HG02642 (cell line): Measurements from ENCODE around the gene PPFIA1.
"Not testable (repeated sequence)": the region's sequence is repeated elsewhere in the genome, so short reads cannot be mapped to it uniquely, and the experiment has no call there.

Source experiments
- ATAC-seq: cut with Tn5 transposase; IDR thresholded peaks from one replicate; pipeline ENCODE4 v1.9.1; 2021; ENCODE audit warnings: mild to moderate bottlenecking; ENCODE audit not compliant: unreplicated experiment, poor library complexity

PPFIA1 gene

DNA sequence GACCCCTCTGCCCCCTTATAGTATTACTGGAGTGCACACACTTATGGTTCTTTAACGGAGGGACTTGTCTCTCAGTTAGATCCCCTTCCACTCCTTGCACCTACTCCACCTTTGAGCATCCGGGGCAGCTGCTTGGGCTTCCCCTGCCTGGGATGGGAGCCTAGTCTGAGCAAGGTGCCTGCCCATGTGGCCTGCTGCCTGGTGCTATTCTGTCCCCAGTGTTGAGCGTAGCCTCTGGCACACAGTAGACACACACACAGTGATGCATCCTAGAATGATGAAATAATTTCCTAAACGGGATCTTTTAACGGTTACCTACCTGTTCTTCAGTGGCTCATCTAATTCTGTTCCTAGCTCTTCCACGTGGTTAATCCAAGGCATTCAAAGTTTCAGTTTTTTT lies 22.4 kb downstream of the PPFIA1 start:
- no peak for ATAC-seq

DNA sequence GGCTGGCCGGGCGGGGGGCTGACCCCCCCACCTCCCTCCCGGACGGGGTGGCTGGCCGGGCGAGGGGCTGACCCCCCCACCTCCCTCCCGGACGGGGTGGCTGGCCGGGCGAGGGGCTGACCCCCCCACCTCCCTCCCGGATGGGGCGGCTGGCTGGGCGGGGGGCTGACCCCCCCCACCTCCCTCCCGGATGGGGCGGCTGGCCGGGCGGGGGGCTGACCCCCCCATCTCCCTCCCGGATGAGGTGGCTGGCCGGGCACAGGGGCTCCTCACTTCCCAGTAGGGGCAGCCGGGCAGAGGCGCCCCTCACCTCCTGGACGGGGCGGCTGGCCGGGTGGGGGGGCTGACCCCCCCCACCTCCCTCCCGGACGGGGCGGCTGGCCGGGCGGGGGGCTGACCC lies 24.7 kb downstream of the PPFIA1 start:
- not testable (repeated sequence) for ATAC-seq

DNA sequence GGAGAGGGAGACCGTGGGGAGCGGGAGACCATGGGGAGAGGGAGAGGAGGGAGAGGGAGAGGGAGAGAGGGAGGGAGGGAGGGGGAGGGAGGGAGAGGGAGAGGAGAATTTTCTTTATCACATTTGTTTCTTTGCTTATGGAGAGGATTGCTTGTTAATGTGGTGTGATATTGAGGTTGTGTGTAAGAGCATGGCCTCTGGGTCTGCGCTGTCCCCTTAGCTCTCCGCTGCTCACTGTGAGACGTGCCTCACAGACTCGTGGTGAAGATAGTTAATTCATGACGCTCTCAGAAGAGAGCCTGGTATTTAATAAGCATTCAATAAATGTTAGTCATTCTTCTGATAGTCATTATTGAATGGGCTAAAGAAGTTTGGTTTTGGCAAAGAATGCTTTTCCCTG lies 26.2 kb downstream of the PPFIA1 start:
- no peak for ATAC-seq

DNA sequence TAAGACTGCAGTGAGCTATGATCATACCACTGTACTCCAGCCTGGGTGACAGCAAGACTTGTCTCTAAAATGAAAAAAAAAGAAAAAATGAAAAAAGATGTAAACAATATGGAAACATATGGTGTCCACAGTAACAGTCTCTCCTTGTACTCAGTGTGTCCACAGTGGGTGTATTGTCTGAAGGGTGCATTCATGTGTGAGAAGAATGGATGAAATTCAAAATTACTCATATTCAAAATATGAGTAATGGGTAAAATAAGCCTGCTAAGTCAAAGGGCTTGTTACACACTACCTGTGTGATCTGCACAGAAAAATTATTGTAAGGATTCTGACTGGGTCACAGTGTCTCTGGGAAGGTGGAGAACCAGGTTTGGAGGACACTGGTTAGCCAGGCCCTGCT lies 26.9 kb downstream of the PPFIA1 start:
- no peak for ATAC-seq

DNA sequence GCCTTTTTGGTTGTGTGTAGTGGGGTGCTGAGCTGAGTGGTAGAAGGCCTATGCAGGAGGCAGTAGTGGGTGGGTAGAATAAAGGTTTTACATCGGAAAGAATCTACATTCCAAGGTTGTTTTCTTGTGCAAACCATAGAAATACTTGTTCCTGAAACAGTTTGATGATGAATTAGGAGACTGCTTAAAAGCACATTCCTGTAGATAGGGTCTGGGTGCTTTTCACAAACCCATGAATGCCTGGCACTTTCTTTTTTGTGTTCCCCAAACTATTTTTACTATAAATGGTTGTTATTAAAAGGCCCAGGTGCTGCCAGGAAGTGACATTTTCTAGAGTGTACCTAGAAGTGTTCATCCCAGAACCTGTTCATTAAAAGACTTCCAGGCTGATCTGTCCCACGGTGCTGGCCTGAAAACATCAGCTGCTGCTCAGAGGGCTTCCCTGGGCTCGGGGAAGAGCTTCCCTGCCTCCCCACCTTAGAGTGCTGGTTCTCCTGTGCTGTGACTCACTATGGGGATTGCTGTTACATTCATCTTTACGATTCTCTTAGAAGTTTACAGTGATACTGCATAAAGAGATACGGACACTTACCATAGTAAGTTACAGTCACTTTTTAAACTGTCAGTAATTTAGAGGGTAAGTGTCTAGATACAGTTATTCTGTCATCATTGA lies 27.9 kb downstream of the PPFIA1 start:
- ATAC-seq = no peak

DNA sequence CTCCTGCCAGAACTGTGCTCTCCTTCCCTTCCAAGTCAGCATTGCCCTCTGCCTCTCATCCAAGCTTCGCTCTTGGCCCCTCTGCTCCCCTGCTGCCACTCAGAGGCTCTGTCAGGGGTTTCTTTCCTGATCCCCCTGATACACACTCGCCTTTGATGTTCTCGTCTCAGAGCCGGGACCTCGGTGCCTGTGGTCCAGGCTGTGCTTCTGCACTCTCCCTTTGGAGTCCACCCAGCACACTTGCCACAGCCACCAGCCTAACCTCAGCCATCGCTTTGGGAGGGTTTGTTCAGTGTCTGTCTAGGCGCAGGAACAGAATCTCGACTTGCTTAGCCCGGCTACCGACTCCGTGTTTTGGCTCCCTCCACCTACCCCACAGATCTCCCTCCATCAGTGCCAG lies 29.1 kb downstream of the PPFIA1 start:
- no peak for ATAC-seq

DNA sequence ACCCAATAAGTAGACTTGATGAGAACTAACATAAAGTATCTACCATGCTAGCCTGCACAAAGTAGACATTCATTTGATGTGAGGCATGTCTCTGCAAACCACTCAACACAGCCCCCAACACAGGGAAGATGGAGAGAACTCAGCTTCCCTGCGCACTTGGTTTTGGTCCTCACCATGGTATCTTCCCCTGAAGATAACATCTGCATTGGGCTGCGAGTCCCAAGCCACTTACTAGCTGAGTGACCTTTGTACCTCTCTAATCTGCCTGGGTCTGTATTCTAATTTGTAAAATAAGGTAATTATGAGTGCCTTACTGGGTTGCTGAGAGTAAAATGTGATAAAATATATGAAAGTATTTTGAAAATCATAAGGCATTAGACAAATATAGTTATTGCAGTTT lies 30.7 kb downstream of the PPFIA1 start:
- no peak for ATAC-seq

DNA sequence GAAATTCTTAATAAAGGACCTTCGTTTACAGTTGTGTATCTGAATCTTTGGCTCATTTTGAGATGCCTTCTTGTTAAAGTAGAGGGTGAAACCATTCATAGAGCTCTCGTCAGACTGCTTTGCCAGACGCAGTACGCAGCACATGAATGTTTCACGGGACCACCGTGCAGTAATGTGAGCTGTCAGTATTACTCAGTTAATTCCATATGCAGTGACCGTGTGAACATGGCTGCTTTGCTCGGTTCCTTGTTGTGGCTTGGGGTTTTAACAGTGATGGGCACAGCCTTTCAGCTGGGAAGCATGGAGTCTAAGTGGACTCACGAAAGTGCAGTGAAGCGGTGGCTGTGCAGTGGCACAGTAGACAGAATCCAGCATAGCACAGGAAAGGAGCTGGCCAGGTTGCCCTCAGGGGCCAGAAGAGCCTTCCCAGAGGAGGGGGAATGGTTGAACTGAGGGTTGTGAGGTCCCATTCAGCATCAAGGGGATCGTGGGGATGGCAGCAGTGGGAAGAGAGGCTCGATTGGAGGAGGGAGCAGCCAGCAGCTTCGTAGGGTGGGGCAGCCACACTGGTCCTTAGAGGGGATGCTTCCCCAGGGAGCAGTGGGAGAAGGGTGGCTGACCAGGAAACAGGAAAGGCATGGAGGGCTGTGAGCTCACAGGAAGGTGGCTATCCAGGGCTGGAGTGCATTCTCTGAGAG lies 31.4 kb downstream of the PPFIA1 start:
- ATAC-seq = no peak

DNA sequence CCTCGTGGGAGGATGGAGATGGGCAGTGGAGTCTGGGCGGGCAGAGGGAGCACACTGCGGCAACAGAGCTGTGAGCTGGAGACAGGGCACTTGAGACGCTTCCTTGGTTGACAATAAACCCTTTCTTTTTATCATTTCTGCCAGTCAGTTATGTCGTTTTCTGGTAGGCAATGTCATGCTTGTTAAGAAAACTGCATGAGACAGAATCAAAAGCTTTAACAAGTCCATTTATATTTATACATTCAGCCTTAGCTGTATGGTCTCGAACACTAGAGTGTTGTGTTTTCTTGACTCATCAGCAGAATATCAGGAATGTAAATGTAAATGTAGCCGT lies 31.9 kb downstream of the PPFIA1 start:
- no peak for ATAC-seq

DNA sequence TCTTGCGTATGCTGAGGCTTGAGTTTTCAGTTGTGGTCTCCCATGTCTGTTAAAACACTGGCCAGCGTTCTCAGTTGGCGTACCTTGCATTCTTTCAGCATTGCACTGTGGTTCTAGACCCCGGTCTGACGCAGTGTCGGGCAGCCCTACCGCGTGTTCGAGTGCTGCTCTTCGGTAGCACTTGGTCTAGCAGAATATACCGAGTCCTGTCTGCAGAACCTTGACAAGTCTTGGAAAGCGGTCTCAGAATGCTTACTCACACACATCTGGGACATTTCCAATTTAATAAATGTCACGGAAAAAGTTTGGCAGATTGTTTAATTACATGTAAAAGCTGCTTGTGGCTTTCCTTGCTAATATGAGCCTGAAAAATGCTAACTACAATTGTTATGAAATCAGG lies 32.6 kb downstream of the PPFIA1 start:
- ATAC-seq = no peak

DNA sequence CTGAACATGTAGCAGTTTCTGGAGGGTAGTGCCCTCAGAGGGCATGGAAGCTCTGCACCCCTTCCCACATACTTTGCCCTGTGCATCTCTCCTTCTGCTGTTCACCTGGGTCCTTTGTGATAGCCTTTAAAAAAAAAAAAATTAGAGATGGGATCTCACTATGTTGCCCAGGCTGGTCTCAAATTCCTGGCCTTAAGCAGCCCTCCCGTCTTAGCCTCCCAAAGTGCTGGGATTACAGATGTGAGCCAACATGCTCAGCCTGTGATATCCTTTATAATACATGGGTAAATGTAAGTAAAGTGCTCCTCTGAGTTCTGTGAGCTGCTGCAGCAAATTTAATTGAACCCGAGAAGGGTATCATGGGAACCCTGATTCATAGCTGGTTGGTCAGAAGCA lies 33.7 kb downstream of the PPFIA1 start:
- no peak for ATAC-seq

DNA sequence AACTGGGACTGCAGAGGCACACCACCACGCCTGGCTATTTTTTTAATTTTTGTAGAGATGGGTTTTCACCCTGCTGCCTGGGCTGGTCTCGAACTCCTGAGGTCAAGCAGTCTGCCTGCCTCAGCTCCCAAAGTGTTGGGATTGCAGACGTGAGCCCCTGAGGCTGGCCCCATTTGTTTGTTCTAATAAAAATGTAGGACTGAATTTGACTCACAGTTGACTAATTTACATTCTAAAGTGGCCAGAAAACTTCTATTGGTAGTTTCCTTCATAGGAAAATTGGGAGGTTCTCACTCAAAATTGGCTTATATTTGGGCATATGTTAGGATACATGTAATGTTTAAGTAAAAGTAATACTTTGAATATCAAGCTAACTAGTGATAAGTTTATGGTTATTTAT lies 35.0 kb downstream of the PPFIA1 start:
- ATAC-seq = no peak

DNA sequence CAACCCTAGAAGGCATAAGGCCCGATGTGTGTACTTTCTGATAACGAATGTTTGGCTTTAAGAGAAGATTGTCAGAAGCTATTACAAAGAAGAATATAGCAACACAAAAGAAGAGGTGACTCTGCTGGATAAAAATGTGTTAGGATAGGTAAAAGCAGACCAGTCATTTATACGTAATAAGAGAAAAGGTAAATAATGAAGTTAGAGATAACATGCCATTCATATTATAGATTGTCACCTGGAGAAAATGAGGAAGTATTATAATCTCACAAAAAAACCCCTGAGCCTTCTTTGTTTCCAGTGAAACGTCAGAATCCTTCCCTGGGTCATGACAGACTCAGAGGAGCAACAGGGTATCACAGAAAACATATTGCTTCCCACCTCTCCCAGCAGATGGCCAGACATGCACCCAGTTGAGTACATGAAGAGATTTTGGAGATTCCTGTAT lies 36.1 kb downstream of the PPFIA1 start:
- no peak for ATAC-seq

DNA sequence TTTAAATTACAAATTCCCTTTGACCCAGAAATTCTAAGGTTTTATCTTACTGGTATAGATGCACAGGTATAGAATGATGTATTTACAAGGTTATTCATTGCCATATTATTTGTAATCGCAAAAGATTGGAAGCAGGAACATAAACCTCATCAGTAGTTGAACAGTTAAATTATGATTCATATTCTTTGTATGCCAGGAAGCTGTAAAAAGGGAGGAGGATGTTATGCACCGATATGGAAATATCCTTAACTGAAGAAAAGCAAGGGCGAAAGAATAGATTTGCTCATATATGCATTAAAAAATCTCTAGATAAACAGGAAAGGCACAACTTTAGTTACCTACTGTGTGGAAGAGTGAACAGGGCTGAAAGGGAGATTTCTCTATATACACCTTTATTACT lies 36.7 kb downstream of the PPFIA1 start:
- no peak for ATAC-seq

DNA sequence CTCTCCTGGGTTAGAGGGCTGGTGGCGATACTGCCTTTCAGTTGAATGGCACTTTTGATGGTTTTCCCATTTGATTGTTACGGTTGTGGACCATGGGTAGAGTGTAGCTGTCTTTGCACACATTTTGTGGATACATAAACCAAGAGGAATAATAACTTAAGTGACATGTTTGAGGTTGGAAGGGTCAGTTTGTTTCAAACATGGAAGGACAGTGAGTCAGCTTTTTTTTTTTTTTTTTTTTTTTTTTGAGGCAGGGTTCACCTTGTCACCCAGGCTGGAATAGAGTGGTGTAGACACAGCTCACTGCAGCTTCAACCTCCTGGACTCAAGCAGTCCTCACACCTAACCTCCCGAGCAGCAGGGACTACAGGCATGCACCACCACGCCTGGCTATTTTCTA lies 41.1 kb downstream of the PPFIA1 start:
- ATAC-seq = no peak

DNA sequence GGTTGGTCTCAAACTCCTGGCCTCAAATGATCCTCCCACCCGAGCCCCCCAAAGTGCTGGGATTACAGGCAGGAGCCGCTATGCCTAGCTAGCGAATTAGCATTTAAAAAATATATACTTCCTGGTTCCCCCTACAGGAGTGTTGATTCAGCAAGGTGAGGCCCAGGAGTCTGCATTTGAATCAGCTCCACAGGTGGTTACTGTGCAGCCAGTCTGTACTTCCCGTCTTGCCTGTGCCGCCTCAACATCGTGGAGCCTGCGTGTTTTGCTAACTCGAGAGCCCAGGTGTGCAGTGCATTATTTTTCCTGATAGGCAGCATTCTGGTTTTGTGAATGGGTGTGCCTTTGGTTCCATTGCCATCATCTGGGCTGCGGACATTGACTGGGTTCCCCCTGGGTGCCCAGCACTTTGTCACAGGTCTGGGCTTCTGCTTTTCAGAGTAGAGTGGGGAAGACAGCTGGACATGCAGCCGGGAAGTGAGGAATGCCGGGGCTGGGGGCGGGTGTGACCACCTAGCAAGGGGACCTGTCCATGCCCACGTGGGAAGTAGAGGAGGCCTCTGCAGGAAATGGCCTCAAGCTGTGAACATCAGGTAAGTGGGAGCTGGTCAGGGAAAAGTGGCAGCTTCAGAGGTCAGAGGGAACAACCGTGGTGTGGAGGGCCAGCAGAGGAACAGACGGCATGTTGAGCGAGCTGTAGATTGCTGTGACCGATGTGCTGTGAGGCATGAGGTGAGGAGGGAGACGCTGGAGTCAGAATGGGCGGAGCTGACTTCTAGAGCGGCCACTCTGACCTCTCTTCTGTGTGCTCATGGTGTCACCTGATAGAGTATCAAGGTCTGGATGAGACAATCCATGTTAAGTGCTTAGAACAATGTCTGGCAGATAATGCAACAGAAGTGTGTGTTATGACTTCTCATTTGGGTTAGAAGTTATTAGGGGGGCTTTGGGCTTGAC lies 42.2 kb downstream of the PPFIA1 start:
- no peak for ATAC-seq

DNA sequence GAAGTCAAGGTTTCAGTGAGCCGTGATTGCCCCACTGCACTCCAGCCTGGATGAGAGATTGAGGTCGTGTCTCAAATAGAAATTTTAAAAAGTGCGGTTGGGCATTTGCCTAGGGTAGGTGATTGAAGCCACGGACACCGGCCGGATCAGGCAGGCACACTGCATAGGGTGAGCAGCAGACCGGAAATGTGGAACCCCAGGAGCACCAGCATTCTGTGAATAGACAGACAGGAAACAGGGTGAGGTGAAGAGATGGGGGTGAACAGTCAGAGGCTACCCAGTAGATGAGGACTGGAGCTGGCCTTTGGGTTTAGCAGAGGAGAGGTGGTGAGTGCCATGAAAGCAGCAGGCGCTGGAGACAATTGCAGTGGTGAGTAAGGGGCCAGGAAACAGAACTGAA lies 43.5 kb downstream of the PPFIA1 start:
- ATAC-seq = no peak

DNA sequence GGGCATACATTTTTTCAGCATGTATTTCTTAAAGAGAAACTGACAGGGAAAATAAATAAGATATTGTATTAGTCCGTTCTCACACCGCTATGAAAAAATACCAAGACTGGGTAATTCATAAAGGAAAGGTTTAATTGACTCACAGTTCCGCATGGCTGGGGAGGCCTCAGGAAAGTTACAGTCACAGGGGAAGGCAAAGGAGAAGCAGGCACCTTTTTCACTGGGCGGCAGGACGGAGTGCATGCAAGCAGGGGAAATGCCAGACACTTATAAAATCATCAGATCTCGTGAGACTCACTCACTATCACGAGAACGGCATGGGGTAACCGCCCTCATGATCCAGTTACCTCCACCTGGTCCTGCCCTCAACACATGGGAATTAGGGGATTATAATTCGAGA lies 44.2 kb downstream of the PPFIA1 start:
- ATAC-seq = no peak

DNA sequence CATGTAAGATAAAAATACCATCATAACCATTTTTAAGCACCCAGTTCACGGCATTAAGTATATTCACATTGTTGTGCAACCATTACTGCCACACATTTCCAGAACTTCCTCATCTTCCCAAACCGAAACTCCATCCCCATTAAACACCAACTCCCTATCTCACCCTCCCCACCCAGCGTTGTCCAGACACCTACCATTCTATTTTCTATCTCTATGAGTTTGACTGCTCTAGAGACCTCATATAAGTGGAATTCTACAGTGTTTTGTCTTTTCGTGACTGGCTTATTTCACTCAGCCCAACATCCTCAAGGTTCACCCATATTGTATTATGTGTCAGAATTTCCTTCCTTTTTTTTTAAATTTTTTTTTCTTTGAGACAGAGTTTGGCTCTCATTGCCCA lies 45.2 kb downstream of the PPFIA1 start:
- no peak for ATAC-seq

DNA sequence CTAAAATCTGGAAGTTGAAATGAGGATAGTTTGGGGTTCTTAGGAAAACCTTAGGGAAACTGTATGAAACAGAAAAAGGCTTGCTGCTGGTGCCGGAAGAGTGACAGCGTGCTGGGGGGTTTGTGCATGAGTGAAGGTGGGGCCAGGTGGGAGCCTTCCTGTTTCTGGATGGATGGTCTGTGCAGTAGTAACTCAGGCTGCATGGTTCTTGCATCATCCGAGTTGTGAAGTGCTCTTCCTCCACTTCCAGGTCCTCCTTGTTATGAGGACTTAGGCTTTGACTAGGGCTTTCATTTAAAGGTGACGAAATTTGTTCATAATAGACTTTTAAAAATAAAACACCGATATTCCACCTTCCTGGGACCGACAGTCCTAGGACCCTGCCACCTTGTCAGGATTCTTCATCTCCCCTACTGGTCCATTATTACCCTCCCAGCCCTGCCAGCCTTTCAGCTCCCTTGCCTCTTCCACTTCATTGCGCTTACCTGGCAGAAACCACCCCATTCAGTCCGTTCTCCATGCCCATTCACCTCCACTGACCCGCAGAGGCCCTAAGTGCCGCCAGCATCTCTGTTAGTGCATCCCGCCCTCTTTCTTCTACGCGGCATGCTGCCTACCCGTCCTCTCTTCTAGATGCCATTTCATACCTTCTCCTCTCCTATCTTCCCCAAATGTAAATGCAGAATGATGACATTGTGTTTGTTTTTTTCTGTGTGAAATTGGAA lies 47.3 kb downstream of the PPFIA1 start:
- ATAC-seq = no peak
